DND-41 (cell line): ENCODE data around the gene TAC1.
"Not testable (repeated sequence)": the region's sequence is repeated elsewhere in the genome, so short reads cannot be mapped to it uniquely, and the experiment has no call there.

Experiments
- ATAC-seq: fragments of 200-7000 bp; cut with Tn5 transposase; 3 replicates; pipeline ENCODE4 v1.9.1; 2021; ENCODE audit warnings: low read depth; ENCODE audit not compliant: insufficient read depth
- DNase-seq: peaks from one replicate; pipeline ENCODE4 v3.0.0-alpha.2; 2020
- H2AFZ ChIP-seq: 2 replicates; pipeline ENCODE4 v1.6.0; 2012; ENCODE audit warnings: low read depth, low read length
- H3K27ac ChIP-seq: 2 replicates; pipeline ENCODE4 v1.5.1; 2012; ENCODE audit warnings: low read length, inconsistent platforms
- H3K27me3 ChIP-seq: fragments of 200-600 bp; sonication (generic); 2 replicates; pipeline ENCODE4 v1.6.0; 2012; ENCODE audit warnings: low read length, mild to moderate bottlenecking, inconsistent platforms; ENCODE audit not compliant: insufficient read depth, poor library complexity
- H3K36me3 ChIP-seq: 2 replicates; pipeline ENCODE4 v1.5.1; 2012; ENCODE audit warnings: low read length, inconsistent platforms; ENCODE audit not compliant: insufficient read depth
- H3K4me1 ChIP-seq: 2 replicates; pipeline ENCODE4 v1.5.1; 2012; ENCODE audit warnings: mild to moderate bottlenecking, low read length; ENCODE audit not compliant: insufficient read depth
- H3K4me2 ChIP-seq: 2 replicates; pipeline ENCODE4 v1.6.0; 2012; ENCODE audit warnings: mild to moderate bottlenecking, moderate library complexity, low read length, inconsistent platforms; ENCODE audit not compliant: insufficient read depth
- H3K4me3 ChIP-seq, 2 experiments: fragments of 200-600 bp in 1 of 2; shearing (Covaris generic) in 1 of 2; 2 replicates each; pipeline ENCODE4 v1.5.1; 2012 to 2016; ENCODE audit warnings: inconsistent platforms in 2 of 2, low read length in 2 of 2, mild to moderate bottlenecking in 2 of 2, low read depth in 1 of 2, moderate library complexity in 1 of 2
- H3K79me2 ChIP-seq: 2 replicates; pipeline ENCODE4 v1.6.0; 2012; ENCODE audit warnings: low read length, inconsistent platforms; ENCODE audit not compliant: insufficient read depth
- H3K9ac ChIP-seq: 2 replicates; pipeline ENCODE4 v1.6.0; 2012; ENCODE audit warnings: low read depth, mild to moderate bottlenecking, inconsistent platforms, low read length, moderate library complexity
- H3K9me3 ChIP-seq: 2 replicates; pipeline ENCODE4 v1.5.1; 2012; ENCODE audit warnings: low read length, moderate library complexity, mild to moderate bottlenecking, inconsistent platforms; ENCODE audit not compliant: insufficient read depth, severe bottlenecking
- H4K20me1 ChIP-seq: 2 replicates; pipeline ENCODE4 v1.6.0; 2012; ENCODE audit warnings: low read length; ENCODE audit not compliant: insufficient read depth
- CTCF ChIP-seq: IDR thresholded peaks from 2 replicates; pipeline ENCODE4 v1.5.1; 2012; ENCODE audit warnings: borderline replicate concordance, low read length, moderate library complexity, mild to moderate bottlenecking; ENCODE audit not compliant: poor library complexity, severe bottlenecking; ENCODE audit errors: extremely low read depth
- EZH2 ChIP-seq: IDR thresholded peaks from 3 replicates; pipeline ENCODE4 v1.6.1; 2012; ENCODE audit warnings: borderline replicate concordance, low read depth, mild to moderate bottlenecking, moderate library complexity, low read length, inconsistent platforms; ENCODE audit not compliant: severe bottlenecking

TAC1 gene

DNA sequence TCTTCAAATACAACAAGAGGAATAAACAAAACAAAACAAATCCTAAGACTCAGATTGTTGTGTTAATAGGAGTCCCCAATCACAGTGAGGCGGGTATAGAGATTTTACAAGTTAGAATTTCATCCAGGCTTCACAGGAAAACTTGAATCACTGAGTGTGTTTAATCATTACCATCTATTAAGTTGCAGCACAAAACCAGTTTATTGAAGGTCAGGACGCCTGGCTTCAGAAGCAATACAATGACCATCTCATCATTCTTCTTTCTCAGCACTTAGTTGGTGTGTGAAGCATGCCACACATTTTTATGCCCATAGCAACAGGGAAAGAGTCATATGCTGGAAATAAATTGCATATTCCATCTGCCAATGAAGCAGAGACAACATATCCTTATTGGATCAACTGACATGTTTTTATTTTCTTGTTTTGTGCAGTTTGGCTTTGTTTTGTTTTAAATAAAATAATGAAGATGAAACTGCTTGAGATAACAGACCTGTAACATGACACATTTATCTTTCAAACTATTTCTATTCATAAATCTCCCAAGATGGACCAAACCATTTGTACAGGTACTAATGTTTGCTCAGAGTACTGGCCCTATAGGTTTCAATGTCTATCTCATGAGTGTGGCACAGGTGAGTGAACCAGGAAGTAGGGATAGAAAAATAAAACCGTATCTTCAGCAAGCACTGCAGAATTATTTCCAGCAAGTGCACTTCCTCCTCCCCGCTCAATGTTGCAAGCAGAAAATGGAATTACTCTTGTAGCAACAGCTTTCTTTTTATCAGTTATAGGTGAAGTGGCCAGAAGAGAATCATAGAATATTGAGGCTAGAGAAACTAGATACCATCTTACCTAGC, 40.4 kb downstream of the TAC1 start:
- no peak overlapping the region for H3K4me3 ChIP-seq
- no peaks in the 10 kb centered on the region for H4K20me1 ChIP-seq
- no peaks in the 10 kb centered on the region for H3K9me3 ChIP-seq
- H3K27me3 ChIP-seq = no peaks in the 10 kb centered on the region
- DNase-seq (no peak), ATAC-seq (no peak)
- no peak overlapping the region for H3K9ac ChIP-seq
- TF ChIP-seq EZH2 = no peak
- TF ChIP-seq CTCF = no peak
- H3K27ac ChIP-seq = no peak overlapping the region
- H3K36me3 ChIP-seq = no peaks in the 10 kb centered on the region
- H2AFZ ChIP-seq = no peak overlapping the region
- no peaks in the 10 kb centered on the region for H3K4me1 ChIP-seq
- H3K4me2 ChIP-seq = no peak overlapping the region
- no peaks in the 10 kb centered on the region for H3K79me2 ChIP-seq

DNA sequence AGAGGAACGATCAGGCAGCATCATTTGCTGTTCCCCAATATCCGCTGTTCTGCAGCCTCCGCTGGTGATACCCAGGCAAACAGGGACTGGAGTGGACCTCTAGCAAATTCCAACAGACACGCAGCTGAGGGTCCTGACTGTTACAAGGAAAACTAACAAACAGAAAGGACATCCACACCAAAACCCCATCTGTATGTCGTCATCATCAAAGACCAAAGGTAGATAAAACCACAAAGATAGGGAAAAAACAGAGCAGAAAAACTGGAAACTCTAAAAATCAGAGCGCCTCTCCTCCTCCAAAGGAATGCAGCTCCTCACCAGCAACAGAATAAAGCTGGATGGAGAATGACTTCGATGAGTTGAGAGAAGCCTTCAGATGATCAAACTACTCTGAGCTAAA, 54.5 kb downstream of the TAC1 start:
- not testable (repeated sequence) for H3K36me3 ChIP-seq, H3K27ac ChIP-seq, H3K27me3 ChIP-seq, H3K4me3 ChIP-seq, H4K20me1 ChIP-seq, H3K4me1 ChIP-seq, H3K9me3 ChIP-seq, ATAC-seq, H3K4me2 ChIP-seq, H3K9ac ChIP-seq, DNase-seq, H3K79me2 ChIP-seq, H2AFZ ChIP-seq
